ENCODE data around the gene FNDC3B. TPM values are rescaled to one million over a fixed set of nuclear protein-coding genes. Genes with fewer than 3 reads are reported as not detected.

The FNDC3B gene
- total and polyA plus RNA-seq, 2 donors (not counting 1 experiment from before 2014, with no cell fraction given), result 1.2 to 9.2 TPM

DNA sequence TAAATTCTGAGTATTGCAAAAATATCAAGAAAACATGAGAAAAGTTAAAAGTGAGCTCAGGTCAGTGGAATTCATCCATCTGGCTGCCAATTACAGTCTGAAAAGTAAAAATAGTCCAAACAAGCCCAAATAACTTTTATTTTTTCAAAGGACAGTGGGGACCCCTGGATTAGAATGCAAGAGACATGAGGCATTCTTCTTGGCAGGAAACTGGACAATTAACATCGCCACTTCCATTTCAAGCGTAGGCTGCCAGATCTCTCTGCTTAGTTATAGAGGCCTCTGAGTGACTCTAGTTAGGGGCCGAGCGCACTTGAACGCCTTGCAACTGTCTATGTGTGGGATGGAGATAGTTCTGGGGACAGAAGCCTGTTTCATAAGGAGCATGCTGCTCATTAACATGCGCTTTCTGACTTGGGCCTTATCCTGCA lies 219.7 kb downstream of the FNDC3B start:
- H3K4me3 ChIP-seq (ENCODE audit: control extremely low read depth in 1 of 5, extremely low read depth in 1 of 5, insufficient read depth in 1 of 5, low read depth in 2 of 5, low read length in 4 of 5), result no peak overlapping the region
- CTCF ChIA-PET, result no interaction called here
- ATAC-seq (ENCODE audit: low read depth) (no peak), DNase-seq (no peak)
- H3K27me3 Mint-ChIP-seq, result no peaks in the 10 kb centered on the region
- 100% methylated on average over 5 of the region's 6 CpGs for WGBS (ENCODE audit: insufficient coverage)
- H3K79me2 ChIP-seq (ENCODE audit: control insufficient read depth, insufficient read depth, low read length), result no peaks in the 10 kb centered on the region
- no peaks in the 10 kb centered on the region for H3K9me3 ChIP-seq (ENCODE audit: control extremely low read depth in 1 of 3, control insufficient read depth in 2 of 3, insufficient read depth in 1 of 3, low read length in 2 of 3)
- H3K36me3 ChIP-seq (replicated peaks in 1 of 2; ENCODE audit: control extremely low read depth in 1 of 2, control insufficient read depth in 1 of 2, extremely low read depth in 1 of 2, insufficient read depth in 2 of 2, low read length in 1 of 2), result no peaks in the 10 kb centered on the region
- POLR2A ChIA-PET, result no interaction called here
- no peak overlapping the region for H3K4me2 ChIP-seq (replicated peaks; ENCODE audit: low read depth, low read length, poor library complexity, severe bottlenecking)
- no peaks in the 10 kb centered on the region for H3K9me3 Mint-ChIP-seq (ENCODE audit: insufficient read depth)
- no peaks in the 10 kb centered on the region for H4K20me1 ChIP-seq (ENCODE audit: control insufficient read depth, insufficient read depth, low read length, poor library complexity, severe bottlenecking)
- H2AFZ ChIP-seq (ENCODE audit: insufficient read depth, low read depth, low read length, poor library complexity, severe bottlenecking), result no peak overlapping the region
- H3K9ac ChIP-seq (ENCODE audit: low read length), result no peak overlapping the region
- H3K27ac ChIP-seq (ENCODE audit: low read length in 2 of 2), result no peak overlapping the region
- no peaks in the 10 kb centered on the region for H3K4me1 ChIP-seq (ENCODE audit: control insufficient read depth in 2 of 2, insufficient read depth in 2 of 2, low read length in 2 of 2)
- H3K27ac Mint-ChIP-seq, result no peak overlapping the region
- no peaks in the 10 kb centered on the region for H3K4me1 Mint-ChIP-seq
- TF ChIP-seq EZH2 (IDR thresholded peaks at IDR 0.05; ENCODE audit: borderline replicate concordance, insufficient read depth, low read depth, low read length, poor library complexity, severe bottlenecking) (no peak), CTCF (IDR thresholded peaks at IDR 0.05) (no peak)
- no peak overlapping the region for H3K4me3 Mint-ChIP-seq
- no peaks in the 10 kb centered on the region for H3K27me3 ChIP-seq (replicated peaks in 1 of 4; ENCODE audit: control extremely low read depth in 1 of 4, control insufficient read depth in 3 of 4, insufficient read depth in 4 of 4, low read length in 3 of 4)
- intact Hi-C loops (cut with micrococcal nuclease), result no loop called here

- H3K27me3 ChIP-seq (replicated peaks in 1 of 4; ENCODE audit: control extremely low read depth in 1 of 4, control insufficient read depth in 3 of 4, insufficient read depth in 4 of 4, low read length in 3 of 4), result no peaks in the 10 kb centered on the region
Measured at GRCh38 chr3:172259726-172260248, 220.4 kb downstream of the FNDC3B start.

More at GRCh38 chr3:172259726-172260248, 220.4 kb downstream of the FNDC3B start:
- no peaks in the 10 kb centered on the region for H3K9me3 ChIP-seq (ENCODE audit: control extremely low read depth in 1 of 3, control insufficient read depth in 2 of 3, insufficient read depth in 1 of 3, low read length in 2 of 3)
- Mint-ChIP-seq H3K27ac (no peak overlapping the region), H3K9me3 (ENCODE audit: insufficient read depth) (no peaks in the 10 kb centered on the region), H3K4me3 (no peak overlapping the region), H3K4me1 (no peaks in the 10 kb centered on the region), H3K27me3 (no peaks in the 10 kb centered on the region)
- no peaks in the 10 kb centered on the region for H3K79me2 ChIP-seq (ENCODE audit: control insufficient read depth, insufficient read depth, low read length)
- ATAC-seq (ENCODE audit: low read depth) (no peak), DNase-seq (no peak)
- H3K9ac ChIP-seq (ENCODE audit: low read length), result no peak overlapping the region
- H2AFZ ChIP-seq (ENCODE audit: insufficient read depth, low read depth, low read length, poor library complexity, severe bottlenecking), result no peak overlapping the region
- WGBS (ENCODE audit: insufficient coverage), result no CpG with 5 or more reads among the region's 2 CpGs
- ChIA-PET POLR2A (no interaction called here), CTCF (no interaction called here)
- H3K4me3 ChIP-seq (ENCODE audit: control extremely low read depth in 1 of 5, extremely low read depth in 1 of 5, insufficient read depth in 1 of 5, low read depth in 2 of 5, low read length in 4 of 5), result no peak overlapping the region
- H3K4me2 ChIP-seq (replicated peaks; ENCODE audit: low read depth, low read length, poor library complexity, severe bottlenecking), result no peak overlapping the region
- no peaks in the 10 kb centered on the region for H4K20me1 ChIP-seq (ENCODE audit: control insufficient read depth, insufficient read depth, low read length, poor library complexity, severe bottlenecking)
- no peak overlapping the region for H3K27ac ChIP-seq (ENCODE audit: low read length in 2 of 2)
- no peaks in the 10 kb centered on the region for H3K36me3 ChIP-seq (replicated peaks in 1 of 2; ENCODE audit: control extremely low read depth in 1 of 2, control insufficient read depth in 1 of 2, extremely low read depth in 1 of 2, insufficient read depth in 2 of 2, low read length in 1 of 2)
- no peaks in the 10 kb centered on the region for H3K4me1 ChIP-seq (ENCODE audit: control insufficient read depth in 2 of 2, insufficient read depth in 2 of 2, low read length in 2 of 2)
- intact Hi-C loops (cut with micrococcal nuclease), result no loop called here
- TF ChIP-seq CTCF (IDR thresholded peaks at IDR 0.05) (no peak), EZH2 (IDR thresholded peaks at IDR 0.05; ENCODE audit: borderline replicate concordance, insufficient read depth, low read depth, low read length, poor library complexity, severe bottlenecking) (no peak)

All from B cell (primary cell).